ENCODE measurements around the gene PAK6.

- no peak for TF ChIP-seq CTCF (IDR thresholded peaks at IDR 0.05)
- no peak for TF ChIP-seq POLR2A (IDR thresholded peaks at IDR 0.05)
These were observed 52.2 kb downstream of the PAK6 start for GRCh38 chr15:40290918-40291574.

Data from vagina (tissue), 2 donors.